Spleen (tissue), 7 donors: ENCODE data around the gene MAMSTR.

Experiments
- CTCF ChIP-seq, 11 experiments: fragments of 200-600 bp in 7 of 11; fragments of 450-650 bp in 4 of 11; sonication (generic) in 4 of 11; IDR thresholded peaks in 8 of 11; conservative IDR thresholded peaks in 3 of 11; 1 replicate in 7 of 11; 2 replicates in 4 of 11; pipeline versions ENCODE4 v1.4.0 to v1.8.0; 2016 to 2021; ENCODE audit warnings: antibody characterized with exemption in 11 of 11, inconsistent platforms in 4 of 11, mild to moderate bottlenecking in 1 of 11
- POLR2A ChIP-seq, 3 donors: fragments of 450-650 bp; IDR thresholded peaks; one replicate each; pipeline ENCODE4 v1.5.1; 2017; ENCODE audit warnings: antibody characterized with exemption in 3 of 3, mild to moderate bottlenecking in 1 of 3
- donor health status: DM: no; HTN: no; CAD: no; lungs with moderate emphysema.
- donor health status: DM: no; HTN: no; CAD: no.
- donor health status: DM: no; HTN: no; CAD: no.

- TF ChIP-seq CTCF (IDR thresholded peaks at IDR 0.05 in 8 of 11, conservative IDR thresholded peaks at IDR 0.05 in 3 of 11) (no peak), POLR2A (IDR thresholded peaks at IDR 0.05) (no peak)
Measured at GRCh38 chr19:48724796-48725753, 5.5 kb upstream of the MAMSTR start.
